Left hindlimb (tissue), 1 donor: ENCODE results near the gene LCE2A.
A peak's percentile ranks its signal among the peaks of the same experiment; 100 is the strongest.
"Not testable (repeated sequence)": the region's sequence is repeated elsewhere in the genome, so short reads cannot be mapped to it uniquely, and the experiment has no call there.

Source experiments
- DNase-seq: peaks from one replicate; pipeline ENCODE4 v3.0.0-alpha.2; 2018

Gene LCE2A, protein sequence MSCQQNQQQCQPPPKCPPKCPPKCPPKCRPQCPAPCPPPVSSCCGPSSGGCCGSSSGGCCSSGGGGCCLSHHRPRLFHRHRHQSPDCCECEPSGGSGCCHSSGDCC

GRCh38 chr1:152697701-152698600 is at the start of gene LCE2A:
Gene LCE2A, plus strand, starts transcription at chr1:152698345. Its CDS starts 557 bp downstream, at chr1:152698902.
- no peak for DNase-seq

DNA sequence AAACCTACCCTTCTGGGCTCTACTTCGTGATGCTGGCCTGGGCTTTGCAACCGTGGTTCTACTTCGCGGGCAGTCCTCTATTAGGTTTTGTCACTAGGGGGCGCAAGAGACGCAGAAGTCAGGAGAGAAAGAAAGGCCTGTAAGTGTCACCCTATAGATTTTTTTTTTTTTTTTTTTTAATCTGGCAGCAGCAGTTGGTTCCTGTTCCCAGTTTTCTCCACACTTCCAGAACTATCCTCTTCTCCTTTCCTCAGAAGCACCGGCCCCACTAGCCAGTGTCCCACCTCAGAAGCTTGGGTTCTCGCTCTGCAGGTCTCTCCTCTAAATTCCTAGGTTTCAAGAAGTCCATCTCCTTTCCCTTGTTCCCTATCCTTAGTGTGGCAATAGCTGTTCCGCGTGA is 44.0 kb upstream of the LCE2A start:
- DNase-seq = peak; percentile 33

- no peak for DNase-seq
Observed at GRCh38 chr1:152656459-152656858, 41.7 kb upstream of the LCE2A start.

DNA sequence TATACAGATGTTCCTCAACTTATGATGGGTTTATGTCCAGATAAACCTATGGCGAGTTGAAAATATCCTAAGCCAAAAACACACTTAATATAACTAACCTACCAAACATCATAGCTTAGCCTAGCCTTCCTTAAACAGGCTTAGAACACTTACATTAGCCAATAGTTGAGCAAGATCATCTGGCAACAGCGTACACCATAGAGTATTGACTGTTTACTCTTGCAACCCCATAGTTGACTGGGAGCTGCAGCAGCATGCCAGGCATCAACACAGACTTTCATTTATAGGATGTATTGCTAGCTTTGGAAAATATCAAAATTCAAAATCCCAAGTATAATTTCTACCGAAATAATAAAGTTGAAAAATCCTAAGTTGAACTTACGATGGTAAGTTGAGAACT is 40.5 kb upstream of the LCE2A start:
- no peak for DNase-seq

DNA sequence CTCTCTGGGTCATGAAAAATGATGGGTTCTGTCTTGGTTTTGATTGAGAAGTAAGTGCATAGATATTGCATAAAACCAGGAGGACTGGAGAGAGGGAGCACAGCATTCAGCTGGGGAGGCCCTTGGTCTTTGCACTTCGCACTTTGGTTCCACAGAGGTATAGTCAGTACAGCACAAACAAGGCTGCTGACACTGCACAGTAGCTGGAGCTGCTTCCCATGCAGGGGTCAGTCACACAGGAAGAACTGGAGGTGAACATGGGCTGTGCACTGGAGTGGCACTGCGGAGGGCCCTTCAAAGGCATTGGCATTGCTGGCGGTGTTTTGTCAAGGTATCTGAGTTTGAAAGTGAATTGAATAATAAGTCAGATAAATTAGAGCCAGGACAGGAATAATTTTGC is 39.5 kb upstream of the LCE2A start:
- DNase-seq = no peak

DNA sequence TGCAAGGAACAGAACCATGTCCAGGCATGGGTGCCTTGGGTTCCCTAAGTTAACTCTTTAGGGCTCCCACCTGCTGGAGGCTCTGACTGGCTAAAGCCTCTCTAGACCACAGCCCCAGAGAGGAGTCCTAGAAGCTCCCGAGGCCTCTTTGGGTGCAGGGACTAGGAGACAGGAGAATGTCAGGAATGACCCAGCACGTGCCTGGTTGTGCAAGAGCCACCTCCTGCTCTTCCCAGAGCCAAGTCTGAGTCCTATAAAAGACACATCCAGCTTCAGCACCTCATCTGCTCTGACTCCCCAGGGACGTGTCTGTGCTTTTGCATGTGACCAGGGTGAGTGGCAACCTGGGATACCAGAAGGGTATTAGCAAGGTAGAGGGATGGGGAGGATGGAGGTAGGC is 35.0 kb upstream of the LCE2A start, which contains the start of gene LCE2D:
LCE2D (plus strand) TSS at position 283 of the 400 bp plus-strand sequence. CDS start 726 bp downstream, outside the sequence.
- DNase-seq = no peak

DNA sequence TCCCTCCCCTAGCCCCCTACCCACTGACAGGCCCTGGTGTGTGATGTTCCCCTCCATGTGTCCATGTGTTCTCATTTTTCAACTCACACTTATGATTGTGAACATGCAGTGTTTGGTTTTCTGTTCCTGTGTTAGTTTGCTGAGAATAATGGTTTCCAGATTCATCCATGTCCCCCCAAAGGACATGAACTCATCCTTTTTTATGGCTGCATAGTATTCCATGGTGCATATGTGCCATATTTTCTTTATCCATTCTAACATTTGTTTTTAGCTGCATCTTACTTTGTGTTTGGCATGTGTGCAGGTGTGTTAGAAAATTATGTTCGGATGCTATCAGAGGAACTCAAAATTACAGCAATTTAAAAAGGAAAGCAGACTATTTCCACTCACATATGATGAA is 32.0 kb upstream of the LCE2A start:
- DNase-seq = not testable (repeated sequence)

DNA sequence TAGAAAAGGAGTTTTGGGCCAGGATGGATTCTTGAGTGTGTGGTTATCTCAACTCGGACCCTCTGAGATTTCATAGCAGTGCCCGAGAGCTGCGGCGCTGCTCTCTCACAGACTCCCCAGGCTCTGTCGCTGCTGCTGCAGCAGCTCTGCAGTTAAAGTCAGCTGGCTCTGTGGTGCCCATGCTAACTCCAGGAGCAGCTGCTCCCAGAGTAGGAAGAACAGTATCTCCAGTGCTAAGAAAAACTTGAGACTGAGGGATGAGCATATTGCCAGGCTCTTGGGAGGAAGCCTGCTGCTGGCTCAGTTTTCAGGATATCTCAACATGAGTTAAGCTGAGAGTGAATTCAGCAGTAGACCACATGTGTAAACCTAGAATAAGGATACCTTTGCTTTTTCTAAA is 30.5 kb upstream of the LCE2A start:
- DNase-seq = no peak

- no peak for DNase-seq
Observed at GRCh38 chr1:152673016-152673415, 25.1 kb upstream of the LCE2A start.

DNA sequence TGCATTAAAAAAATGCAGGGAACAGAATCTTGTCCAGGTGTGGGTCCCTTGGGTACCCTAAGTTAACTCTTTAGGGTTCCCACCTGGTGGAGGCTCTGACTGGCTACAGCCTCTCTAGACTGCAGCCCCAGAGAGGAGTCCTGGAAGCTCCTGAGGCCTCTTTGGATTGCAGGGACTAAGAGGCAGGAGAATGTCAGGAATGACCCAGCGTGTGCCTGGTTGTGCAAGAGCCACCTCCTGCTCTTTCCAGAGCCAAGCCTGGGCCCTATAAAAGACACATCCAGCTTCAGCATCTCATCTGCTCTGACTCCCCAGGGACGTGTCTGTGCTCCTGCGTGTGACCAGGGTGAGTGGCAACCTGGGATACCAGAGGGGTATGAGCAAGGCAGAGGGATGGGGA is 23.2 kb upstream of the LCE2A start, which contains the start of gene LCE2C:
LCE2C (plus strand) TSS at position 297 of the 400 bp plus-strand sequence. CDS start 737 bp downstream, outside the sequence.
- DNase-seq = not testable (repeated sequence)

- DNase-seq = no peak
Observed at GRCh38 chr1:152679459-152679858, 18.7 kb upstream of the LCE2A start.

DNA sequence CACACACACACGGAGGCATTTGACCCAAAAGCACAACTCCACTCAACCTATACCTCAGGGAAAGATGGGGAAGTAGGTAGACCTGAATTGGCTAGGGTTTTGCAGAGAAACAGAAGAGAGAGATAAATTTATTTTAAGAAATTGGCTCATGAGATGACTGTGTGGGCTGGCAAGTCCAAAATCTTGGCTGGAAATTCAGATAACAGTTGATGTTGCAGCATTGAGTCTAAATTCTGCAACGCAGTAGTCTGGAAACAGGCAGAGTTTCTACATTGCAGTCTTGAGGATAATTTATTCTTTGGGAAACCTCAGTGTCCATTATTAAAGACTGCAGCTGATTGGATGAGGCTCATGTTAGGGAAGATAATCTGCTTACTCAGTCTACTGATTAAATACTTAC is 16.5 kb upstream of the LCE2A start:
- no peak for DNase-seq

DNA sequence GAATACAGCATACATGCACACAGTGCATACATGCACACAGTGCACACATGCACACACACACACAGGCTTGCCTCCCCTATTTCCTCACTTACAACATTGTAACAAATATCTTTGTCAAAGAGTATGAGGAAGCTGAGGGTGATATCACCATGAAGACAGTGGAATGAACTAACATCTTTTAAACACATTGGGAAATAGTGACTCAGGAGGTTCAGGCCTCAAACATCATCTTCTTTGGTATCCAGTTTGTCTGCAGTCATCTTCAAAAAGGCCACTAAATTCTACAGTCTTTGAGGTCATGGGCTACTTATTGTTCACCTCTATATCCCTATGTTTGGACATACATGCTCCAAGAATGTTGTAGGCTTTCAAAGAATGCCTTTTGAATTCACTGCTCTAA is 14.3 kb upstream of the LCE2A start:
- no peak for DNase-seq

DNA sequence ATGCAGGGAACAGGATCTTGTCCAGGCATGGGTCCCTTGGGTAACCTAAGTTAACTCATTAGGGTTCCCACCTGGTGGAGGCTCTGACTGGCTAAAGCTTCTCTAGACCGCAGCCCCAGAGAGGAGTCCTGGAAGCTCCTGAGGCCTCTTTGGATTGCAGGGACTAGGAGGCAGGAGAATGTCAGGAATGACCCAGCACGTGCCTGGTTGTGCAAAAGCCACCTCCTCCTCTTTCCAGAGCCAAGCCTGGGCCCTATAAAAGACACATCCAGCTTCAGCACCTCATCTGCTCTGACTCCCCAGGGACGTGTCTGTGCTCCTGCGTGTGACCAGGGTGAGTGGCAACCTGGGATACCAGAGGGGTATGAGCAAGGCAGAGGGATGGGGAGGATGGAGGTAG is 12.3 kb upstream of the LCE2A start, which contains the start of gene LCE2B:
LCE2B (plus strand) TSS at position 301 of the 400 bp plus-strand sequence. CDS start 721 bp downstream, outside the sequence.
- not testable (repeated sequence) for DNase-seq

GRCh38 chr1:152699746-152700145 is 1.6 kb downstream of the LCE2A start:
- no peak for DNase-seq

- no peak for DNase-seq
Observed at GRCh38 chr1:152707860-152708259, 9.7 kb downstream of the LCE2A start, which contains the start of gene LCE4A. Gene LCE4A, plus strand, starts transcription at chr1:152708160. Its CDS starts 916 bp downstream, at chr1:152709076.

DNA sequence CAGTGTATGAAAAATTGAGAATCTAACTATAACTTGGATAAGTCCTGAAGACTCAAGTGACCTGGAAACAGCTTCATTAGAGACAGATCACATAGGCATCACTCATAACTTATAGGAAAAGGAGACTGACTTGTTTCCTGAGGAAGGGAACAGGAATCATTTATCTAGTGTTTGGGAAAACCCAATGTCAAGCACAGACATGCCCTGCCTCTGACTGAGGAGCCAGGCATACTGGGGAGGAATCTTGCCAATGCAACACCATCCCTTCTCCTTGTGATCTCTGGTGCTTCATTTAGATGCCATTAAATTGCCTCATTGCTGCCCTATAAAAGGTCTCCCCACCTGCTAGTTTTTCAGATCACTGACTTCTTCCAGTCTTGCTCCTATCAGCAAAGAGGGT is 20.1 kb downstream of the LCE2A start:
- no peak for DNase-seq

DNA sequence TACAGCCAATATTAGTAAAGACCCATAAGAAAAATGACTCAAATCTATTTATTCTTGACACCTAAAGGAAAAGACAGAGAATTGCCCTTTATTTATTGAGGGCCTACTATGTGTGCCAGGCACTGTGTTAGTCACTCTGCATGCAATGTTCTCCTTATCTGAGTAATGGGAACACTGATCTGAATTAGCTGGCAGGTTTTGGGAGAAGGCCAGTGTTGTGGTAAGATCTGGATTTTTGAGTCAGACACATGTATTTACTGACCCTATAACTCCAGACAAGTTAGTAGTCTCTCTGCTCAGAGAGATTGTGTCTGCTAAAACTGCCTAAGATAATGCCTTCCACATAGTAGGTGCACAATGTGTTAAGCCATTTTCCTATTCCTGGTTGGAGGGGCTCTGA is 27.1 kb downstream of the LCE2A start:
- no peak for DNase-seq

DNA sequence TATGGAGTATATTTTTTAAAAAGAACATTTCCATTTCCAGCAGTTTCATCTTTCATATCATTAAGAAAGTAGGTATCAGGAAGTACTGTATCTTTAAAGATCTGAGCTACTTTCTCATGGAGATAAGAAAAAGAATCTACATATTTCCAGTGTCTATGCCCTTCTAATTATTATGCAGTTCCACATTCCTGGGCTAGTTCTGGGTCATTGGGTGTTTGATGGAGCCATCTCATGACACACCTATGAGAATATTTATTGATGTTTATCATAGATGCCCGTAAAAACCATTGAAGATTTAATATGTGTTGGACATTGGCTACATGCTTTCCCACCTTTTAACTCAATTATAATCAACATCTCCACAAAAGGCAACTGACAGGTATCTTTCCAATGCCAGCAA is 30.8 kb downstream of the LCE2A start:
- no peak for DNase-seq

- DNase-seq = no peak
Observed at GRCh38 chr1:152735648-152736047, 37.5 kb downstream of the LCE2A start.

GRCh38 chr1:152737997-152738396 is 39.9 kb downstream of the LCE2A start:
- DNase-seq = no peak

- DNase-seq = no peak
Observed at GRCh38 chr1:152739841-152740240, 41.7 kb downstream of the LCE2A start.

DNA sequence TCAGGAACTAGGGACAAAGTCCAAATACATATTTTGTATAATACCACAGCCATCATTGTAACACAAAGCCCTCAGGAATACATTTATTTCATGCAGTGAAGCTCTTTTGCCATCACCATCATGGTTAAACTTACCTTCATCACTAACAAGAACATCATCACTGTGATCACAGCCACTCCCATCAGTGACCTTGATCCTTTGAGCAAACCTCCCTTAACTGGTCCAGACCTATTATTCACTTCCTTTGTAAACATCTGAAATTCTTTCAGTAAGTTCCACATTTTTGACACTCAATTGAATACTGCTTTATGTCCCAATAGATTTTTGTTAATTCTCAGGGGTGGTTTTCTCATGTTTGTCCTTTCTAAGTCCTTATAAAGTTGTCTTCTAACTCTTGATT is 43.5 kb downstream of the LCE2A start:
- no peak for DNase-seq
